SK-N-SH treated with all-trans-retinoic acid at 6 μM for 48 hours (cell line): ENCODE data around the gene DNLZ.

ENCODE experiments used
- ATAC-seq: fragments of 200-7000 bp; cut with Tn5 transposase; 3 replicates; pipeline ENCODE4 v1.9.1; 2020; ENCODE audit warnings: mild to moderate bottlenecking, moderate library complexity
- ARNTL ChIP-seq: fragments of 450-650 bp; formaldehyde crosslinking; IDR thresholded peaks from 2 replicates; pipeline ENCODE4 v1.5.0; 2020; ENCODE audit warnings: low read depth, mild to moderate bottlenecking, moderate library complexity, borderline replicate concordance
- BACH2 ChIP-seq: fragments of 250-450 bp; sonication (Bioruptor Pico); IDR thresholded peaks from 2 replicates; pipeline ENCODE4 v1.9.0; 2021; ENCODE audit warnings: mild to moderate bottlenecking, borderline replicate concordance
- CREB5 ChIP-seq: fragments of 250-450 bp; sonication (Bioruptor Pico); IDR thresholded peaks from 2 replicates; pipeline ENCODE4 v1.5.1; 2020; ENCODE audit warnings: low read depth, mild to moderate bottlenecking, moderate library complexity
- CSDC2 ChIP-seq: fragments of 250-450 bp; sonication (Bioruptor Pico); IDR thresholded peaks from 2 replicates; pipeline ENCODE4 v1.5.0; 2020; ENCODE audit warnings: mild to moderate bottlenecking, moderate library complexity
- CSRNP3 ChIP-seq: fragments of 250-450 bp; sonication (Bioruptor Pico); IDR thresholded peaks from 2 replicates; pipeline ENCODE4 v1.5.1; 2021; ENCODE audit warnings: mild to moderate bottlenecking, moderate library complexity
- GLIS3 ChIP-seq: fragments of 250-450 bp; sonication (Bioruptor Pico); IDR thresholded peaks from 2 replicates; pipeline ENCODE4 v1.5.0; 2020; ENCODE audit warnings: mild to moderate bottlenecking, moderate library complexity
- ISL1 ChIP-seq: fragments of 250-450 bp; sonication (Bioruptor Pico); IDR thresholded peaks from 2 replicates; pipeline ENCODE4 v2.1.2; 2022; ENCODE audit warnings: mild to moderate bottlenecking, moderate library complexity
- PATZ1 ChIP-seq: fragments of 250-450 bp; sonication (Bioruptor Pico); IDR thresholded peaks from 2 replicates; pipeline ENCODE4 v1.8.0; 2020; ENCODE audit warnings: mild to moderate bottlenecking, moderate library complexity, borderline replicate concordance
- POU6F1 ChIP-seq: fragments of 250-450 bp; sonication (Bioruptor Pico); IDR thresholded peaks from 2 replicates; pipeline ENCODE4 v1.8.0; 2021; ENCODE audit warnings: low read depth, mild to moderate bottlenecking, moderate library complexity, borderline replicate concordance
- PPARA ChIP-seq: fragments of 250-450 bp; sonication (Bioruptor Pico); IDR thresholded peaks from 2 replicates; pipeline ENCODE4 v1.5.0; 2020; ENCODE audit warnings: mild to moderate bottlenecking, borderline replicate concordance
- RARB ChIP-seq: fragments of 250-450 bp; sonication (Bioruptor Pico); IDR thresholded peaks from 2 replicates; pipeline ENCODE4 v1.8.0; 2021; ENCODE audit warnings: mild to moderate bottlenecking, moderate library complexity
- SNAI2 ChIP-seq: fragments of 250-450 bp; sonication (Bioruptor Pico); IDR thresholded peaks from 2 replicates; pipeline ENCODE4 v1.5.0; 2020; ENCODE audit warnings: mild to moderate bottlenecking, moderate library complexity
- TOX ChIP-seq: fragments of 250-450 bp; sonication (Bioruptor Pico); IDR thresholded peaks from 2 replicates; pipeline ENCODE4 v1.8.0; 2021; ENCODE audit warnings: mild to moderate bottlenecking, moderate library complexity, borderline replicate concordance
- TSHZ2 ChIP-seq: fragments of 250-450 bp; sonication (Bioruptor Pico); IDR thresholded peaks from 2 replicates; pipeline ENCODE4 v1.5.0; 2020; ENCODE audit warnings: mild to moderate bottlenecking, moderate library complexity
- ZFP3 ChIP-seq: fragments of 250-450 bp; sonication (Bioruptor Pico); IDR thresholded peaks from 2 replicates; pipeline ENCODE4 v1.5.0; 2020; ENCODE audit warnings: mild to moderate bottlenecking, moderate library complexity
- ZFP30 ChIP-seq: fragments of 450-650 bp; formaldehyde crosslinking; IDR thresholded peaks from 2 replicates; pipeline ENCODE4 v1.5.0; 2022; ENCODE audit warnings: mild to moderate bottlenecking, moderate library complexity
- ZNF565 ChIP-seq: fragments of 450-650 bp; formaldehyde crosslinking; conservative IDR thresholded peaks from 2 replicates; pipeline ENCODE4 v1.5.0; 2020; ENCODE audit warnings: low read depth, mild to moderate bottlenecking, moderate library complexity
- ZNF8 ChIP-seq: fragments of 450-650 bp; formaldehyde crosslinking; IDR thresholded peaks from 2 replicates; pipeline ENCODE4 v1.5.0; 2020; ENCODE audit warnings: mild to moderate bottlenecking, moderate library complexity

The DNLZ gene

GRCh38 chr9:136347472-136348256, 15.9 kb downstream of the DNLZ start:
- TF ChIP-seq CSRNP3 (CRISPR knock-in tag) (no peak), CREB5 (no peak), TSHZ2 (CRISPR knock-in tag) (no peak), ZNF565 (CRISPR knock-in tag) (no peak), PATZ1 (no peak), POU6F1 (CRISPR knock-in tag) (no peak)
- no peak for ATAC-seq

- ATAC-seq = no peak
- TF ChIP-seq ISL1 (CRISPR knock-in tag) (no peak), PATZ1 (no peak), RARB (CRISPR knock-in tag) (no peak)
These were observed 16.5 kb downstream of the DNLZ start for GRCh38 chr9:136346927-136347465.

GRCh38 chr9:136346157-136346481, 17.4 kb downstream of the DNLZ start:
- ATAC-seq = no peak; the same call in 2 of the 3 replicates
- TF ChIP-seq ZFP30 = no peak
- no peak for TF ChIP-seq CSRNP3 (CRISPR knock-in tag)
- TF ChIP-seq CSDC2 = no peak
- TF ChIP-seq ZFP3 = no peak
- TF ChIP-seq BACH2 (CRISPR knock-in tag) = no peak
- no peak for TF ChIP-seq GLIS3 (CRISPR knock-in tag)
- TF ChIP-seq ZNF8 = no peak
- no peak for TF ChIP-seq ISL1 (CRISPR knock-in tag)
- TF ChIP-seq ZNF565 (CRISPR knock-in tag) = no peak
- no peak for TF ChIP-seq ARNTL (CRISPR knock-in tag)
- TF ChIP-seq CREB5 = no peak
- no peak for TF ChIP-seq SNAI2 (CRISPR knock-in tag)
- no peak for TF ChIP-seq TOX
- no peak for TF ChIP-seq PPARA (CRISPR knock-in tag)
